GM12865 (cell line): Measurements from ENCODE around the gene RGMA.
A peak's percentile ranks its signal among the peaks of the same experiment; 100 is the strongest.

Experiments used
- DNase-seq: peaks from one replicate; pipeline ENCODE4 v3.0.0; 2010; ENCODE audit warnings: low read depth
- H3K4me3 ChIP-seq: 2 replicates; pipeline ENCODE4 v1.5.1; 2011; ENCODE audit warnings: mild to moderate bottlenecking, low read depth, low read length, control low read depth
- CTCF ChIP-seq: IDR thresholded peaks from 2 replicates; pipeline ENCODE4 v1.5.1; 2011; ENCODE audit warnings: low read length, control low read depth, low read depth, inconsistent platforms; ENCODE audit not compliant: insufficient read depth; ENCODE audit errors: missing control alignments

The RGMA gene

GRCh38 chr15:93127286-93127685, 38.3 kb upstream of the RGMA start:
- no peak overlapping the region for H3K4me3 ChIP-seq
- no peak for DNase-seq
- TF ChIP-seq CTCF, result no peak

- TF ChIP-seq CTCF, result no peak
- H3K4me3 ChIP-seq, result no peak overlapping the region
- DNase-seq, result no peak
These were observed 37.6 kb upstream of the RGMA start for GRCh38 chr15:93126599-93126998.

GRCh38 chr15:93126148-93126547, 37.1 kb upstream of the RGMA start:
- H3K4me3 ChIP-seq, result no peak overlapping the region
- no peak for TF ChIP-seq CTCF
- DNase-seq, result no peak

- no peak for DNase-seq
- H3K4me3 ChIP-seq, result no peak overlapping the region
- TF ChIP-seq CTCF, result no peak
These were observed 35.1 kb upstream of the RGMA start for GRCh38 chr15:93124126-93124525.

GRCh38 chr15:93121973-93122910, 33.2 kb upstream of the RGMA start:
- no peak overlapping the region for H3K4me3 ChIP-seq
- no peak for TF ChIP-seq CTCF
- DNase-seq, result peak; percentile 7

- DNase-seq, result no peak
- no peak for TF ChIP-seq CTCF
- no peak overlapping the region for H3K4me3 ChIP-seq
These were observed 32.1 kb upstream of the RGMA start for GRCh38 chr15:93121107-93121506.
